ENCODE data around the gene CR1.
"Not testable (repeated sequence)": the region's sequence is repeated elsewhere in the genome, so short reads cannot be mapped to it uniquely, and the experiment has no call there.

CR1 gene

DNA sequence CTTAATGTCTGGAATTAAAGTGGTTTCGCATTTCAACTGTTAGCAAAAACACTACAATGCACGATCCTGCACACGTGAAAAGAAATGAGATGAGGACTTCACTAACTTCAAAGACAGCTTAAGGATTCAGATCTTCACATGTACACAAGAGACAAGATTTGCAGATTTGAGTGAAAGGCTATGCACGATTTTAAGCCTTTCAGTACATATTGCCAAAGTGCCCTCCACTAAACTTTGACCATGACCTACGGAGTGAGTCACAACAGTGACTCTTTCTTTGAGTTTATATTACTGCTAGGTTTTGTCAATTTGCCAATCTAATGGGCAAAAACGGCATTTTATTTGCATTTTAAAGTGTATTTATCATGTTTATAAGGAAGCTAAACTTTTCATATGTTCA is 107.8 kb downstream of the CR1 start:
- no peak for DNase-seq

DNA sequence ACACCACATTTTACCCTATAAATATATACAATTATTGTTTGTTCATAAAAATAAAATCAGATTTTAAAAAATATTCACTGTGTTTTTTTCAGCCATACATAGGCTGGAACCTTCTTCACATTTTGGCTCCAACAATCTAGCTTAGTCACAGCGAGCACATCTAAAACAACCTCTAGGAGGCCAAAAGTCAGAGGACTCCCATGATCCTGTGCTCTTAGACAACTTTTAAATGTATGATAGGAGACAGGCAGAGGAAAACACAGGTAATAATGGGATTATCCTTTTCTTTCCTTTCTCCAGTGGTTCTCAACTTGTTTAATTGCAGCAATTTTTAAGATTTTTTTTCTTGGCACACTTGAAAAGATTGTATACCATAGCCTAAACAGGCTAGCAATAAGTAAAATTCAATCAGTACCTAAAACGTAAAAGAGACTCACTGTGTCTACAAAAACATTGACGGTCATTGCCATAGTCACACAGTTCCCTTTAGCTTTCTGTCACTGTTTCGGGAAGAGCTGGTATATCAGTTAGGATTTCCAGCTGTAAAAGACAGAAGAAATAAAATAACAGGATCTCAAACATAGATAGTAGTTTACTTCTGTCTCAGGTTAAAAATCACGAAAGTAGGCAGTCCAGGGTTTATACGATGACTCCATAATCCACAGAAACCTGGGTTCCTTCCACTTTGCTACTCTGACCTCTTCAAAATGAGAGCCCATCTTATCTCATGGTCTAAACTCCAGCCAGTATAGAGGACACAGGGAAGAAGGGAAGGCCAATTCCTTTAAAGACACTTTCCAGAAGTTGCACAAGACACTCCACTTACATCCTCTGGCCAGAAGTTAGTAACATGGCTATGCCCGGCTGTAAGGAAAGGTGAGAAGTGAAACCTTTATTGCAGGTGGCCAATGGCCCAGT is 109.7 kb downstream of the CR1 start:
- DNase-seq, result no peak

DNA sequence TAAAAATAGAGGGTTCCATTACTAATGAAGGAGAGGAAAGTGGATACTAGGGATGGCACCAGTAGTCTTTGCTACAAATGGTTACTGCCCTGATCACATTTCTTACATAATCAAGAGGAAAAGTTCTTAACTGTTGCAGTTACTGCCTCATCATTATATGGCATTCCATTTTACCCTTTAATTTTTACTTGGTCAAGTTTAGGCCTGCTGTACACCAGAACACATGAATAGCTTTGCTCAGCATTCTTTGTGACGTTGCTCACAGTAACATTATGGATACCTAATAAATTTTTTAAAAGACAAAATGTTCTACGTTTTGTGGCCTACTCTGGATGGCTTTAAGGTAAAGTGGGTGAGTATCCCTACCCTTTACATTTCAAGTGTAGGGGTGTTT is 110.4 kb downstream of the CR1 start:
- no peak for DNase-seq

DNA sequence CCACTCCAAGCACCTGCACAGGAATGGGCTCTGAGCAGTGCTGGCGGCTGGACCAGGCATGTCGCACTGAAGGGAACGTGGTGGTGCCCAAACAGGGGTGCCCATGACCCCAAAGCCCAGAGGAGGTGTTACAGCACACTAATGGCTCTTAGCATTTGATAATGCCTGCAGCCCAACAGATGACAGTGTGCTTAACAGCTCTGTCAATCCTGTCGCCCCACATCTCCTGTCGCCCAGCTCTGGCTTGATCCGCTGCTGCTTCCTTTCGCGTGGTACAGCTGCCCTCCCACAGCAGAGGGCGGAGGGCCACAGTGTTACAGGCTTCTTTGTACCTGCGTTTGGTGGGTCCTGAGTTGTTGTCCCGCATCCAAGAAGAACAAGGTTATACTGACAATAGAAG is 116.8 kb downstream of the CR1 start:
- DNase-seq, result no peak

DNA sequence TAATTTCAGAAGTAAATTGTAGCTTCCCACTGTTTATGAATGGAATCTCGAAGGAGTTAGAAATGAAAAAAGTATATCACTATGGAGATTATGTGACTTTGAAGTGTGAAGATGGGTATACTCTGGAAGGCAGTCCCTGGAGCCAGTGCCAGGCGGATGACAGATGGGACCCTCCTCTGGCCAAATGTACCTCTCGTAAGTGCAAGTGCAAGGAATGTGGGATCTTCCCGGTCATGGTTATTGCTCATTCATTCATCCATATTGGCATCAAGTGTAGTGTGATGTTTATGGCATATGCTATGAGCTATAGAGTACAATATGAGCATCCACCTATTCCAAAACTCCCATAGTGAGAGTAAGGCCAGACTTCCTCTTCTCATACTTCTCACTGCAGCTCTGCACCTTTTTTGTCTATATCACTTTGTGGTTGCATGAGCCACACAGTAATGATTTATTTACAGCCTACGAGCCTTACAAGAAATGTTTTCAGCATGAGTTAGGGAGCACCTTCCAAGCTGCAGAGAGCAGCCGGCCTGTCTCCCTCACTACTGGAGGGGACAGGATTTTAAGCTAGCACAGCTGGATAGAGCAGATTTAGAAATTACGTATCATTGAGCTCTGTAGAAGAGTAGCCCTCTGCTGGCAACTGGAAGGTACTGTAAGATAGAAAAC is 124.0 kb downstream of the CR1 start:
- peak; percentile 9 for DNase-seq

DNA sequence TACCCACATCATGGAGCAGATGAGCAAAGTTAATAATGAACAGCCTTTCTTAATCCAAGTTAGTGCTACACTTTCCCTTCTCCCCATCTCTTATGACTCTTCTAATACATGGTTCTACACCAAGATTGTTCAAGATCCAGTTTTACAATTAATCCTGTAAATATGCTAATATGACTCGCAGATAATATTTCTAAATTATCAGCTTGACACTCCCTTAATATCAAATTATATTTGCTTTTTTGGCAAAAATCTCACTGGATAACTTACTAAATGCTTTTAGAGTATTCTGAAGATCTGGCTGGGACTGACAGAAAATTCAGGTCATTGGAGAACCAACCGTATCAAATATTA is 124.6 kb downstream of the CR1 start:
- no peak for DNase-seq

DNA sequence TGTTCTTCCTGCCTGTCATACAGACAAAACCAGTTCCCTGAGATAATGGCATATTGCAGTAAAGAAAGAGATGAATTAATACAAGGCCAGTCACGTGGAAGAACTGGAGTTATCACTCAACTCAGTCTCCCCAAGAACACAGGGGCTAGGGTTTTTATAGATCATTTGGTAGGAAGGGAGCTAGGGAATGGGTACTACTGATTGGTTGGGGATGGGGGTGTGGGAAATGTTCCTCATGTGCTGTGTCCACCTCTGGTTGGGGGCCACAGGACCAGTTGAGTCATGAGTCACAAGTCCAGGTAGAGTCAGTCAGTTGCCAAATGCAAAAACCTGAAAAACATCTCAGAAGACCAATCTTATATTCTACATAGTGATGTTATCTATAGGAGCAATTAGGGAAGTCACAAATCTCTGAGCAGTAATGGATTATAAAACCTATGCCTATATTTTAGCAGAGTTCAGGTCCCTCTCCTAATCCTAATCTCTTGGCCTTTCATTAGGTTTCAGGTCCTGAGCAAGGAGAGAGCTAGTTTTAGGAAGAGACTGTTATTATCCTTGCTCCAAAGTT is 129.6 kb downstream of the CR1 start:
- DNase-seq, result not testable (repeated sequence)

DNA sequence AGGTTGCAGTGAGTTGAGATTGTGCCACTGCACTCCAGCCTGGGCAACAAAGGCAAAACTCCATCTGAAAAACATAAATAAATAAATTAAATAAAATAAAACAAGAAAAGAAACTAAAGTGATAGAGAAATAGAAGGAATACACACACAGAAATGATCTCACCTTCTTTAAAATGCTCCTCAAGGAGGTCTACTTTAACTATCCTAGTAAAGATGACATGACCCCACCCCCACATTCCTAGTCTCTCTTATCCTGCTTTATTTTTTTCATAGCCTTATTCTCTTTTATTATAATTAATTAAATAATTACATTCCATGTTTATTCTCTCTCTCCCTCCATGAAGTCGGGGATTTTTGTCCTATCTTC is 131.0 kb downstream of the CR1 start:
- no peak for DNase-seq

DNA sequence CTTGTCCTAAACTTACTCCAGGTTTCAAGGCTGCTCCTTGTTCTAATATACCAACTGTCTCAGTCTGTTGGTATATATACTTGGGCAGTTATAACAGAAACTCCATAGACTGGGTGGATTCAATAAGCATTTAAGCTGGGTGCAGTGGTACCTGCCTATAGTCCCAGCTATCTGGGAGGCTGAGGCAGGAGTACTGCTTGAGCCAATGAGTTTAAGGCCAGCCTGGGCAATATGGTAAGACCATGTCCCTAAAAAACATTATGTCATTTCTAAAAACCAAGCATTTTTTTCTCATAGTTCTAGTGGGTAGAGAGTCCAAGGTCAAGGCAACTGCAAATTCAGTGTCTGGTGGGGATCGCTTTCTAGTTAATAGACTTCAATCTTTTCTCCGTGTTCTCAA is 131.5 kb downstream of the CR1 start:
- DNase-seq, result no peak

DNA sequence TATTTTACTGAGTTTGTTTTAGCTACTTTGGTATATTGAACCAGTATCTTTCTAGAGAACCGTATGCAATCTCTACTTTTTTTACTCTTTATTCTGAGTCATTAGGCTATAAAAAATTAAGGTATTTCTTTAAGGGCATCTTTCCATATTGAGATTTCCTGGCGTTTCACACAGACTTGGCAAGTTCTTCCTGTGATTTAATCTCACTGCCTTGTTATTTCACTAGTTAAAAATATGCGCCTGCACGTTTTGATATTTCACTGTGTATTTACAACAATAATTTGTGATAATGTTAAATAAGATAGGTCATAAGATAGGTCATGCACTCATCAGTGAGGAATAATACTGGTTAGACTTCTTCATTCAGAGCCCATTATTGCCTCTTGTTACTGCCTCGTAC is 132.8 kb downstream of the CR1 start:
- no peak for DNase-seq

DNA sequence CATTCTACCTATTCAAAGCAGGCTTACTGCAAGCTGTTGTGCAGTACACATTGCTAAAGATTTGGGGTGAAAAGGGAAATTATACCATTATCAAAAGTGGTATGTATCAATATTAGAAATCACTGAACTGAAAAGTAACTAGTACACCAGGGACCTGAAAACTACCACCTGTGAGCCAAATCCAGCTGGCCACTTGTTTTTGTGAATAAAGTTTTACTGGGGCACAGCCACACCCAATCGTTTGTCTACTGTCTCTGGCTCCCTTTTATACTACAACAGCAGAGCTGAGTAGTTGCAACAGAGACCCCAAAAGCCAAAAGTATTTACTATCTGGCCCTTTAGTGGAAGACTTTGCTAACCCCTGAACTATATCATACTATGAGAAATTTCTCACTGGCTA is 135.2 kb downstream of the CR1 start:
- DNase-seq, result no peak

DNA sequence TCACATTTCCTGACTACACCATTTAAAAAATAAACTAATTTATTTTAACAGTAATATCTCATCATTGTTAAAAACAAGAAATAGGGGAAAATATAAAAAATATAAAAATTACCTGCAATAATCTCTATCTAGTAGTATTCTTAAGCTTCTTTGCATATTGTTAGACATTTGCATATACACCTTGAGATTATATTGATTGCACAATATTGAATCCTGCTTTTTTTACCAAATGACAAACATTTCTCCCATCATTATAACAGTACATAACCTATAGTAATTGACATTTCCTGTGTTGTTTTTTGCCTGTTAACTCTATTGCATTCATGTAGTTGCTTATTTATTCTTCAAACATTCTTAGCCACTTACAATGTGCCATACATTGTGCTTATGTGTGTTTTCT is 137.3 kb downstream of the CR1 start:
- no peak for DNase-seq

DNA sequence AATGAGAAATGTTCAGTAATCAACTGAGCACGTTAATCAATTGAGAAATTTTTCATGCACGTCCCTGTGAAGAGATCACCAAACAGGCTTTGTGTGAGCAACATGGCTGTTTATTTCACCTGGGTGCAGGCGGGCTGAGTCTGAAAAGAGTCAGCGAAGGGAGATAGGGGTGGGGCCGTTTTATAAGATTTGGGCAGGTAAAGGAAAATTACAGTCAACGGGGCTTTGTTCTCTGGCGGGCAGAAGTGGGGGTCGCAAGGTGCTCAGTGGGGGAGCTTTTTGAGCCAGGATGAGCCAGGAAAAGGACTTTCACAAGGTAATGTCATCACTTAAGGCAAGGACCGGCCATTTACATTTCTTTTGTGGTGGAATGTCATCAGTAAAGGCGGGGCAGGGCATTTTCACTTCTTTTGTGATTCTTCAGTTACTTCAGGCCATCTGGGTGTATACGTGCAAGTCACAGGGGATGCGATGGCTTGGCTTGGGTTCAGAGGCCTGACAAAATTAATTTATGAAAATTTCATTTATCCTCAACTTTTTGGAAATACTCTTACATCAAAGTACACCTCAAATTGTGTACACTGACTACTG is 137.8 kb downstream of the CR1 start:
- DNase-seq, result not testable (repeated sequence)

DNA sequence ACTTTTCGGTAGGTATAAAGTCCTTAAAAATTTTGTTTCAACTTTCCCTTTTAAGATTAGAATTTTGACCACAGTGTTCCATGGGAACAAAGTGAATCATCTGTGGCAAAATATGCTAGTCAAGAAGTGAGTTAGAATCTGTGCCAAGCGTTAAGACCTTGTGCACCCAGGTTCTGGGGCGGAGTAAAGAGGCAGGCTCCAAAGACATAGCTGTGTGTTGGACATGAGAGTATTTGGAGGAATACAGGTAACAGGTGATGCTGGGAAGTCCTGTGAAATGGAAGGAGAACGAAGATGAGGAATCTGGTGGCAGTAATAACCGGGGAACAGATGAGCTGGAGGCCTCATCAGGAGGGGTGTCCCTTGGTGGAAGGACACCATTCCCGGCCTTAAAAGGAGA is 138.3 kb downstream of the CR1 start:
- not testable (repeated sequence) for DNase-seq

DNA sequence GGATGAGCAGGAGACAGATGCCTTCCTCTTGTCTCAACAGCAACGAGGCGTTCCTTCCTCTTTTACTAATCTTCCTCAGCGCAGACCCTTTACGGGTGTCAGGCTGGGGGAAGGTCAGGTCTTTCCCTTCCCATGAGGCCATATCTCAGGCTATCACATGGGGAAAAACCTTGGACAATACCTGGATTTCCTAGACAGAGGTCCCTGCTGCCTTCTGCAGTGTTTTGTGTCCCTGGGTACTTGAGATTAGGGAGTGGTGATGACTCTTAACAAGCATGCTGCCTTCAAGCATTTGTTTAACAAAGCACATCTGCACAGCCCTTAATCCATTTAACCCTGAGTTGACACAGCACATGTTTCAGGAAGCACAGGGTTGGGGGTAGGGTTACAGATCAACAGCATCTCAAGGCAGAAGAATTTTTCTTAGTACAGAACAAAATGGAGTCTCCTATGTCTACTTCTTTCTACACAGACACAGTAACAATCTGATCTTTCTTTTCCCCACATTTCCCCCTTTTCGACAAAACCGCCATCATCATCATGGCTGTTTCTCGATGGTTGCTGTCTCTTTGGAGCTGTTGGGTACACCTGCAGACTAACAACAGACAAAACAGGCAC is 139.7 kb downstream of the CR1 start:
- not testable (repeated sequence) for DNase-seq

DNA sequence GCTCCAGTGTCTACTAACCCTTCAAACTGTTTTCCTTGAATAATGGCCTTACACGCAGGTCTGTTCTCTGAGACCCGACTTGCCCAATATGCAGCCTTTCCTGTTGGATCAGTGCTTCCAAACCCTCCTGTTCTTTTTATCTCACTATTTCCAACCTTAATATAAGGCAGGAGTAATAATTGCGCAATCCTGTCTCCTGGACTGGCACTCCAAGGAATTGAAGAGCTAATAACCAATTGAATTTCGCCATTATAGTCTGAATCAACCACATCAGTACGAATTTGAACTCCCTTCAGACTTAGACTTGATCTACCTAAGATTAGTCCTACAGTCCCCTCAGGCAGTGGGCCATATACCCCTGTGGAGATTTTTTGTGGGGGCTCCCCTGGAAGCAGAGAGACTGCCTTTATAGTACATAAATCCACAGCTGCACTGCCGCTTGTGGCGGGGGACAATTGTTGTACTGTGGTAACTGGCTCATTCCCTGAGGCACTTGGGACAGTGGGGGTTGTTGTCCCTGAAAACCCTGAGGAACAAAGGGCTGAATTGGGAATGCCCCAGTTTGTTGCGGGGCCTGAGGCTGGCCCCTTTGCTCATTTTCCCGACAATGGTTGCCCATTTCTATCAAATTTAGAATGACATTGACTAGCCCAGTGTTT is 142.7 kb downstream of the CR1 start:
- not testable (repeated sequence) for DNase-seq

DNA sequence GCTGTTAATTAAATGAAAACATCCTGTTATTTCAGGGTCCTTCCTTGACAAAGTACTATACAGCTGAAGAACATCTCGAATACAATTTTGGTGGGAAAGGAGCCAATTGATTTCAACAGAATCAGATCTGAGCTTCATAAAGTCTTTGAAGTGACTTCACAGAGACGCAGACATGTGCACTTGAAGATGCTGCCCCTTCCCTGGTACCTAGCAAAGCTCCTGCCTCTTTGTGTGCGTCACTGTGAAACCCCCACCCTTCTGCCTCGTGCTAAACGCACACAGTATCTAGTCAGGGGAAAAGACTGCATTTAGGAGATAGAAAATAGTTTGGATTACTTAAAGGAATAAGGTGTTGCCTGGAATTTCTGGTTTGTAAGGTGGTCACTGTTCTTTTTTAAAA is 143.4 kb downstream of the CR1 start:
- not testable (repeated sequence) for DNase-seq

DNA sequence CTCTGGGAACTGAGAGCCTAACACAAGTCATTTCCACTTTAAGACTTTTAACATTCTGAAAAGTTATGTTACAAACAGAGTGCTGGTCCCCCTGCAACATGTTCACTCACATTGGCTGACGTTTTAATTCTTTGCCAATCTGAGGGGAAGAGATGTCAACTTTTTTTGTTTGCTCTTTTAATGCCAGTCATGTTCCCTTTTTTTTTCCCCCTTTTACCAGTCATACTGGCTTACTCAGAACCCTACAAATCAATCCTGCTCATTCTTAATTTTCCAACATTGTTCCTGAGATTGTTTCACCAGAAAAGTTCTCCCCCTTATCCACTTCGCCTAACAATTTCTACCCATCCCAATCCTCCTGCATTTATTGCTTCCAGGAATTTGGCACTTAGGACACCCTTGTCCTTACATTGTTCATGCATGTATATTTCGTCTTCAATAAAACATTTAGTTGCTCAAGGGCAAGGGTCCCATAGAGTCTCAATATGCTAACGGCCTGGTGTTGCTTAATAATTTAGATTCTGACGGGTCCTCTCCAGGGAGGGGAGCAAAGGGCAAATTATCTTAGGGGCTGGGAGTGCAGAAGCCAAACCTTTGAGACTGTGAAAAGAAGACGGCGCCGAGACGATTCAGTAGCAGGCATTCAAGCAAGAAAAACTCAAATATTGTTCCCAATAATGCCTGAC is 148.4 kb downstream of the CR1 start:
- DNase-seq, result no peak

DNA sequence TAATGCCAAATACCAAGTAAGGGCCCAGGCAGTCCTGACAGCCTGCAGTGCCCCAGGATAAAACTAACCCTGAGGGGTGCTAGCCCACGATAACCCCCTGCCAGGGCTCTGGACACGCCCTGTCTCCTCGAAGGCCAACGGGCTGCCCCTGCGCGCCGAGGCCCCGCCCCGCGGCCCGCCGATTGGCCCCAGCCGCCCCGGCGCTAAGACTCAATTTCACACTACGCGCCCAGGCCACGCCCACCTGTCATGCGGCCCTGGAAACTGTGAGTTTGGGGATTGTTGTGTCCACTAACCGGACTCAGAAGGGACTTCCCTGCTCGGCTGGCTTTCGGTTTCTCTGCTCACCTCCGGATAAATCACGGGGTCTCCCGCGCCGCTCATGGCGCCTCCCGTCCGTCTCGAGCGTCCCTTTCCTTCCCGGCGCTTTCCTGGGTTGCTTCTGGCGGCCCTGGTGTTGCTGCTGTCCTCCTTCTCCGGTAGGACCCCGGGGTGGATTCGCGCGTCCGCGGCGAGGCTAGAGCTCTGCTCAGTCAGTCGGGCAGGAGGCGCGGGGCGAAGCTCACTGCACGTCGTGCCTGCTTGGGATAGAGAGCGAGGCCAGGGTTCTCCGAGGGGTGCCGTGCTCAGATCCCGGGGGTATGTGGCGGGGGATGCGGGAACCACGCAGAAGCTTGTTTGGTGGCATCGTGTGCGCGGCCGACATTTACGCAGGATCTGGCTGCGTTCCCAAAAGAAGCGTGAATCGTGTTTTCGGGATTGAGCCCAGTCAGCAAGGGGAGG is 149.1 kb downstream of the CR1 start, which contains the start of gene CR1L:
TSS of gene CR1L (plus strand) at position 282 of the 783 bp plus-strand sequence. CDS start at position 383, 101 bp downstream.
- no peak for DNase-seq

DNA sequence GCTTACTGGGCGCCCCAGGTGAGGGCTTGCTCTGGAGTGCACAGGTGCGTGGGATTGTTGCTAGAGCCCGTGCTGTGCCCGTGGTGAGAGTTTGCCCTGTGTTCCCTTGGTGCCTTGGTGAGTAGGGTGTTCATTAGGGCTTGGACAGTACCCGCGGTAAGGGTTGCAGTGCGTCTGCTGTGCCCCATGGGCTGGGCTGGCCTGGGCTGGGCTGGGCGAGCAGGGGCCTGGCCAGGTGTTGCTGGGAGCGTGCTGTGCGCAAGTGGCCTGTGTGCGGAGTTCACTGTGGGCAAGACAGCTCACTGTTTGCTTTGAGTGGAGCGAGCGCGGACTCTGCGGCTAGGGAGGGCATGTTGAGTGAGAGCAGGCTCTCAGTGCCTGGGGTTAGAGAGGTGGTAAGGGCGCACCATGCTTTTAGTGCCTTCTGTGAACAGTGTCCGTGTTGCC is 149.7 kb downstream of the CR1 start:
- no peak for DNase-seq

DNA sequence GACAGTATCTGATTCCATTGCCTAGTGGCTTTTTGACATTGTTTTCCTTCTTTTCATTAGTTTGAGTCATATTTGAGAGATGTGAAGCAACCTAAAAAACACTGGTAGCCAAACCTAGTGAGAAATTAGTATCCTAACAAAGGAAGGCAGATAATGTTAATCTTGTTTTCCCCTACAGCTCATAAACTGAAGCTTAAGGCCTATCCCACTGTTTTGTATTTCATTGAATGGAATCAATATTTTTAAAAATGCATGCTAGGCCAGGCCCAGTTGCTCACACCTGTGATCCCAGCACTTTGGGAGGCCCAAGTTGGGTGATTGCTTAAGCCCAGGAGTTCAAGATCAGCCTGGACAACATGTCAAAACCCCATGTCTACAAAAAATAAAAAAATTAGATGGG is 150.2 kb downstream of the CR1 start:
- no peak for DNase-seq
